ENCODE measurements around the gene MCF2L. TPM values are rescaled to one million over a fixed set of nuclear protein-coding genes. Genes with fewer than 3 reads are reported as not detected.

The MCF2L gene
- total and polyA plus RNA-seq, 10 of the 15 experiments (the other 5 are each of a cell fraction or from before 2014, with no cell fraction given): 0.06 to 1.1 (median 0.21) TPM; not detected in 2

DNA sequence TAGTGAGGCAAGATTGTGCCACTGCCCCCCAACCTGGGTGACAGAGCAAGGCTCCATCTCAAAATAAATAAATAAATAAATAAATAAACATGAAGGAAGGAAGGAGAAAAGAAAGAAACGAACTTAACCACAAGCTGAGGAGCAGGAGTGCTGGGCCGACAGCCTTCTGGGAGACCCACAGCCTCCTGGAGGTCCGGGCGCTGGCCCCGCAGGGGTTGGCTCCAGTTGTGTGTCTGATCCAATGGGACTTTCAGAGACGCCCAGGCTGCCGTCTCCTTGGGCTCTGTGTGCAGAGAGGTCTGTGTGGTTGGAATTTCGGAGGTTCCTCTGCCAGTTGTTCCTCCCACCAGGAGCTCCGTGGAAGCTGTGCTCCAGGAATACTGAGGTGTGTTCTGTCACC, 36.0 kb upstream of the MCF2L start:
- H3K9ac ChIP-seq (ENCODE audit: control insufficient read depth, insufficient read depth, low read length): no peak overlapping the region
- SMC1A ChIA-PET (ENCODE audit: uncharacterized antibody, unreplicated experiment): no interaction called here
- no peak overlapping the region for H3K4me2 ChIP-seq (ENCODE audit: control insufficient read depth, insufficient read depth)
- no peaks in the 10 kb centered on the region for H3K9me3 ChIP-seq (replicated peaks; ENCODE audit: control insufficient read depth, insufficient read depth, low read length)
- no peak overlapping the region for H3K4me3 ChIP-seq
- no peak overlapping the region for H2AFZ ChIP-seq (ENCODE audit: control insufficient read depth, low read depth, low read length)
- H4K20me1 ChIP-seq (ENCODE audit: control insufficient read depth, insufficient read depth): no peaks in the 10 kb centered on the region
- intact Hi-C loops (cut with micrococcal nuclease; ENCODE audit: unreplicated experiment) (no loop called here), in situ Hi-C loops (cut with MboI) (no loop called here)
- no peak for TF ChIP-seq ZNF217 (IDR thresholded peaks at IDR 0.05)
- no peak for TF ChIP-seq FOXK2 (IDR thresholded peaks at IDR 0.05)
- TF ChIP-seq, protein P1, sequence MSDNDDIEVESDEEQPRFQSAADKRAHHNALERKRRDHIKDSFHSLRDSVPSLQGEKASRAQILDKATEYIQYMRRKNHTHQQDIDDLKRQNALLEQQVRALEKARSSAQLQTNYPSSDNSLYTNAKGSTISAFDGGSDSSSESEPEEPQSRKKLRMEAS (IDR thresholded peaks at IDR 0.05; ENCODE audit: low read depth, low read length): no peak
- TF ChIP-seq GABPA (IDR thresholded peaks at IDR 0.05; ENCODE audit: low read depth): no peak
- no peak for TF ChIP-seq ZNF274 (IDR thresholded peaks at IDR 0.05; ENCODE audit: insufficient read depth, insufficient read length)
- no peak for TF ChIP-seq NR2F1 (conservative IDR thresholded peaks at IDR 0.05)
- TF ChIP-seq, protein P2, sequence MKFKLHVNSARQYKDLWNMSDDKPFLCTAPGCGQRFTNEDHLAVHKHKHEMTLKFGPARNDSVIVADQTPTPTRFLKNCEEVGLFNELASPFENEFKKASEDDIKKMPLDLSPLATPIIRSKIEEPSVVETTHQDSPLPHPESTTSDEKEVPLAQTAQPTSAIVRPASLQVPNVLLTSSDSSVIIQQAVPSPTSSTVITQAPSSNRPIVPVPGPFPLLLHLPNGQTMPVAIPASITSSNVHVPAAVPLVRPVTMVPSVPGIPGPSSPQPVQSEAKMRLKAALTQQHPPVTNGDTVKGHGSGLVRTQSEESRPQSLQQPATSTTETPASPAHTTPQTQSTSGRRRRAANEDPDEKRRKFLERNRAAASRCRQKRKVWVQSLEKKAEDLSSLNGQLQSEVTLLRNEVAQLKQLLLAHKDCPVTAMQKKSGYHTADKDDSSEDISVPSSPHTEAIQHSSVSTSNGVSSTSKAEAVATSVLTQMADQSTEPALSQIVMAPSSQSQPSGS (IDR thresholded peaks at IDR 0.05; ENCODE audit: low read length): no peak
- no peak for TF ChIP-seq SMARCA5 (IDR thresholded peaks at IDR 0.05)
- H3K4me1 ChIP-seq (ENCODE audit: control insufficient read depth, insufficient read depth, low read length): no peaks in the 10 kb centered on the region
- RAD21 ChIA-PET (ENCODE audit: unreplicated experiment): no interaction called here
- no TSS peak for BruUV-seq (replicated peaks)
- no peak for DNase-seq (ENCODE audit: low read depth, low spot score)
- H3K36me3 ChIP-seq (ENCODE audit: control insufficient read depth in 2 of 2, insufficient read depth in 2 of 2, low read length in 1 of 2): no peaks in the 10 kb centered on the region
- no peak for ATAC-seq
- H3K79me2 ChIP-seq (ENCODE audit: control insufficient read depth, insufficient read depth, low read length): no peaks in the 10 kb centered on the region
- WGBS (ENCODE audit: insufficient coverage, insufficient replicate concordance, low lambda C conversion rate, missing lambda C conversion rate): 34% methylated on average over 9 of the region's 9 CpGs
- FAIRE-seq: no peak
- POLR2A ChIA-PET: interaction anchor here (0.6 kb wide), 1 partner anchor 870 kb away, joined by 3 read pairs; no protein-coding TSS in a partner anchor
- H3K27ac ChIP-seq (ENCODE audit: control insufficient read depth, insufficient read depth): no peak overlapping the region
- CTCF ChIA-PET: interaction anchor here (0.6 to 1.5 kb wide), 2 partner anchors 10 to 416 kb away, joined by 4 to 5 read pairs; no protein-coding TSS in a partner anchor
- H3K27me3 ChIP-seq (replicated peaks in 1 of 2; ENCODE audit: control insufficient read depth in 2 of 2, insufficient read depth in 2 of 2, low read length in 1 of 2): peaks cover 0 to 2% of the 10 kb centered on the region in 2 experiments; a peak in 2 of 4 replicates
